GM18511 (cell line): ENCODE results near the gene FZD8.
"Not testable (repeated sequence)": the region's sequence is repeated elsewhere in the genome, so short reads cannot be mapped to it uniquely, and the experiment has no call there.

Source experiments
- ATAC-seq: cut with Tn5 transposase; IDR thresholded peaks from one replicate; pipeline ENCODE4 v1.9.1; 2021; ENCODE audit warnings: mild to moderate bottlenecking, moderate library complexity; ENCODE audit not compliant: unreplicated experiment

The FZD8 gene, protein sequence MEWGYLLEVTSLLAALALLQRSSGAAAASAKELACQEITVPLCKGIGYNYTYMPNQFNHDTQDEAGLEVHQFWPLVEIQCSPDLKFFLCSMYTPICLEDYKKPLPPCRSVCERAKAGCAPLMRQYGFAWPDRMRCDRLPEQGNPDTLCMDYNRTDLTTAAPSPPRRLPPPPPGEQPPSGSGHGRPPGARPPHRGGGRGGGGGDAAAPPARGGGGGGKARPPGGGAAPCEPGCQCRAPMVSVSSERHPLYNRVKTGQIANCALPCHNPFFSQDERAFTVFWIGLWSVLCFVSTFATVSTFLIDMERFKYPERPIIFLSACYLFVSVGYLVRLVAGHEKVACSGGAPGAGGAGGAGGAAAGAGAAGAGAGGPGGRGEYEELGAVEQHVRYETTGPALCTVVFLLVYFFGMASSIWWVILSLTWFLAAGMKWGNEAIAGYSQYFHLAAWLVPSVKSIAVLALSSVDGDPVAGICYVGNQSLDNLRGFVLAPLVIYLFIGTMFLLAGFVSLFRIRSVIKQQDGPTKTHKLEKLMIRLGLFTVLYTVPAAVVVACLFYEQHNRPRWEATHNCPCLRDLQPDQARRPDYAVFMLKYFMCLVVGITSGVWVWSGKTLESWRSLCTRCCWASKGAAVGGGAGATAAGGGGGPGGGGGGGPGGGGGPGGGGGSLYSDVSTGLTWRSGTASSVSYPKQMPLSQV

DNA sequence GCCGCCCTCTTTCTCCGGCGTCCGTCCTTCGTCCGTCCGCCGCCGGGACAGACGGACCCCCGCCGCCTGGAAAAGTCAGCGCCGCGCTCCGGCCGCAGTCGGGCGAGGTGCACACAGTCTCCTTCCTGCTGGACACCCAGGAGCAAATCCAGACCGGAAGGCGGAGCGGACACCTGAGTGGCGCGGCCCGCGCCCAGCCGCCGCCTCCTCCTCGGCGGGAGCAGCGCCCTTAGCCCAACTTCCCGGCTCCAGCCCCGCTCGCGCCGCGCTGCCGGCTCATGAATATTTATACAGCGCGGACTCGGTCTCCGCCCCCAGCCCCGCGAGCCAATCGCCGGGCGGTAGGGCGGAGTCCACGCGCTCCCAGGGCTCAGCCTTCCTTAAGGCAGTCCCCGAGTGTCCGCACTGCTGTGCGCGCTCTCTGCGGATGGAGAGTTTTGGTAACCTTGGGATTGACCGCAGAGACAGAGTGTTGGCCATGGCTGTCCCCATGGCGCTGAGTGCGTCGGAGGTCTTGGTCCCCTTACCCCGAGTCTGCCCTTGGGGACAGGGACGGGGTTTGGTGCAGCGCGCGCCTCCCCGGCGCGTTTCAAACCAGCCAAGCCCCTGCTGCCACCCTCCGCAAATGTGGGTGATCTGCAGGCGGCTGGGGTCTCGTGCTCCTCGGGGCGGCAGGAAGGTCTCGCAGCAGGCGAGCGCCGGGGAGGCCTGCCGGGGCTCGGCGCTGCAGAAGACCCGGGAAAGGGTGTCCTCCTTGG is at the start of gene FZD8:
Gene FZD8 (minus strand): TSS at position 262 of the 758 bp plus-strand sequence. CDS start 867 bp downstream, outside the sequence.
- peak; percentile 88 for ATAC-seq

DNA sequence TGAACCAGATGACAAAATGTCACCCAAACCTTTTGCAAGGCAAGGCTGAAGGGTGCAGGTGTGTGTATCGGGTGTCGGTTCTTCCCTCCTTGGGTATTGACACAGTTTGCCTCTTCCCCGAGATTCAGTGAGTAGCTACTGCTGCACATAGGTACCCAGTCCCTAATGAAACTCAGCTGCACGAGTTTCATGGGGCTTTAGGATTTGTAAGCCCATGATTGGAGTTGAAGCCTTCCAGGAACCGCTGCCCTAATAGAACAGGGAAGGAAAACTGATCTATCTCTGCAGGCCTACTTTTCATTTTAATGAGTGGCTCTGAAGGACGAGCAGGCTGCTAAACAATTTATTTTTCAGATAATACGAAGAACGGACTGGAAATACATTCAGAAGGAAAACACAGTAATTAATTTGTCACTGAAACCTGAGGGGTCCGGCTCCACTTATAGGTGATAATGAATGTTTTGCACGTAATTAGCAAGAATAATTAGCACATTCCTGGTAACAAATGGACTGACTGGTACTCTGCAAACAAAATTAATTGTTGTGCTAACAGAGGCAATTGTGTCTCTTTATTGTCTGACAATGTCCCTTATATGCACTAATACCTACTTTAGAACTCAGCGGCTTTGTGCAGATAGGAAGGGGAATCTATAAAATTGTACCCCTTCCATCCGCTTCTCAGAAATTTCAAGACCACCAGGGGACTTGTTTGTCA is 49.6 kb upstream of the FZD8 start:
- ATAC-seq, result no peak

DNA sequence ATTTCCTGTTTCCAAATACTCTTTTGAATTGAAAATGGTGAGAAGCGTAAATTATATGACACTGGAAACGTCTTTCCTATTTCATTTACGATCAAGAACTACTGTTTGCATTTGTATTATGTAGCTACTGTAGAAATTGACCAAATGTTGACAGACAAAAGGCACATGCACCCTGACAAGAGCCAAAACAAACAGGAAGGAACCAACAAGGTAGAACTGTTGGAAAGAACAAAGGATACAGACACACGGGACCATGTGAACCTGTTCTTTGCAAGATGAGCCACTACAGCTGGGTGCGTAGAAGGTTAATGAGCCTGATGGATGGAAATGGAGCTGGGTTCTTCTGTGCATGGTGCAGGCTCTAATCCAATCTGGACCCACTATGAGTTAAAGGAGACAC is 48.4 kb upstream of the FZD8 start:
- no peak for ATAC-seq

- ATAC-seq, result not testable (repeated sequence)
Measured at GRCh38 chr10:35685858-35686257, 43.8 kb upstream of the FZD8 start.

DNA sequence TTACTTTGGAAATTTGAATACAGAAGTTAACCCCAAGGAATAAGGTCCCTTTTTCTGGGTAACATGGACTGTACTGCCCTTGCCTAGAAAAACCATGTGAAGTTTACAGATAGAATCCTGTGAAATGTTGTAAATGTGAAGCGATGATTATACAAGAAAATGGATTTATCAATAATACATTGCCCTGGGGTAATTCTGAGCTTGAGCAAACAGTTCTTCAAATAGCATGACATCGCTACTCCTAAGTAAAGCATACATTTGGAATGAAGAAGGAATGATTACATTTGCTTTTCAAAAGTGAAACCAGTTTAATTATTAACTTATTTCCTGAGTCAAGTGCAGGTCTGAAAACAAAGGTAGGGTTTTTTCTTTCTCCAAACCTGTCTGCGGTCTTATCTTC is 43.3 kb upstream of the FZD8 start:
- ATAC-seq, result no peak

DNA sequence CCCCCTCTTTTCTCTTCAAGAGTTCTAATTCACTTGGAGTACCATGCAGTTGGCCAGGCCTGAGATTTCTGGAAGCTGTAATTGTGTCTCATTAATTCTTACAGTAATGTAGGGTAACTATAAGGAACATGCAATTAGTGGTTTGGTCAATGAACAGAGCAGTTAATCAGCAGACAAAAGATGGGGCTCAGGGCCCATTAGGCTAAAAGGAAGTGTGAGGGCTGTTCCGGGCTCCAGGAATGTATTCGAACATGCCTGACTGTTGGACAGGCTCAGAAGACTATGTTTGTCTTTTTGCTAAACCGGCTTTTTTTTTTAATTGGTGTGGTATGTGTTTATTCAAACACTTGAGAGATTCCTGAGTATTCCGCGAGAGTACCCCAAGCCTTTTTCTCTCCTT is 42.5 kb upstream of the FZD8 start:
- no peak for ATAC-seq

- ATAC-seq, result no peak
Measured at GRCh38 chr10:35675846-35676245, 33.8 kb upstream of the FZD8 start.

GRCh38 chr10:35674843-35675242 is 32.7 kb upstream of the FZD8 start:
- no peak for ATAC-seq

DNA sequence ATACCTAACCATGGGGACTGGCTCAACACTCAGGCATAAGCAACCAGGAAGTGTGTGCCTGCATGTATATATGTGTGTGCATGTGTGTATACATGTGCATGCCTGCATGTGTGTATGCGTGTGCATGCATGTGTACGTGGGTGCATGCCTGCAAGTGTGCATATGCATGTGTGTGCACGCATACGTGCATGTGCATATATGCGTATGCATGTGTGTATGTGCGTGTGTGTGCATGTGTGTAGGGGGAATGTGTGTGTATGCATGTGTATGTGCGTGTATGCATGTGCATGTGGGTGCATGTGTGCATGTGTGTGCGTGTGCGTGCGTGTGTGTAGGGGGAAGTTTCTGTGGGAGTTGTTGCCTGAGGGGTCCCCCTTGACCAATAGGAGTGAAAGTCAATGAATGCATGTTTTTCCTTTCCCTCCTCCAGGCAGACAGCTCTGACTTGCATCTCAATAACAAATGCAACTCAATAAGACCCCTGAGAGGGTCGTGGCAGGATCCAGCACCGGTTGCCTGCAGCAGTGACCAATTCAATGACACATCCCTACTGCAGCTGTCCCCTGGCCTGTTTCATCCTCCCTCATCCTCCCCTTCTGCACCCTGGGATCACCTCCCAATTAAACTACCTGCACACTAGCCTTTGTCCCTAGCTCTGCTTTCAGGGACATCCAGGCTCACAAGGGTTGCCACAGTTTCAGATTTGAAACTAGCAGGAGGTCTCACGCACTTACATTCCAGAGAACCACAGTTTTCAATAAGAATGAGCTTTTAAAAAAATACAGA is 27.0 kb upstream of the FZD8 start:
- no peak for ATAC-seq

- no peak for ATAC-seq
Measured at GRCh38 chr10:35667971-35668370, 25.9 kb upstream of the FZD8 start.

DNA sequence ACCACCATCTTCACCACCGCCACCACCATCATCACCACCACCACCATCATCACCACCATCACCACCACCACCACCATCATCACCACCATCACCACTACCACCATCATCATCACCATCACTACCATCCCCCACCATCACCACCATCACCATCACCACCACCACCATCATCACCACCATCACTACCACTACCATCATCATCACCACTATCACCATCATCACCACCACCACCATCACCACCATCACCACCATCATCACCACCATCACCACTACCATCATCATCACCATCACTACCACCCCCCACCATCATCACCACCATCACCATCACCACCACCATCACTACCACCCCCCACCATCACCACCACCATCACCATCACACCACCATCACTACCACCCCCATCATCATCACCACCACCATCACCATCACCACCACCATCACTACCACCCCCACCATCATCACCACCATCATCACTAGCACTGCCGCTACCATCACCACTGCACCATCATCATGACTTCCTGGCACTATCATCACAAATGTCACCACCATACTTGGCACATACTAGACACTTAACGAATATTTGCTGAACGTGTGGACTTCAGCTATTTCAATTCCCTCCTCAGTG is 25.3 kb upstream of the FZD8 start:
- ATAC-seq, result no peak

DNA sequence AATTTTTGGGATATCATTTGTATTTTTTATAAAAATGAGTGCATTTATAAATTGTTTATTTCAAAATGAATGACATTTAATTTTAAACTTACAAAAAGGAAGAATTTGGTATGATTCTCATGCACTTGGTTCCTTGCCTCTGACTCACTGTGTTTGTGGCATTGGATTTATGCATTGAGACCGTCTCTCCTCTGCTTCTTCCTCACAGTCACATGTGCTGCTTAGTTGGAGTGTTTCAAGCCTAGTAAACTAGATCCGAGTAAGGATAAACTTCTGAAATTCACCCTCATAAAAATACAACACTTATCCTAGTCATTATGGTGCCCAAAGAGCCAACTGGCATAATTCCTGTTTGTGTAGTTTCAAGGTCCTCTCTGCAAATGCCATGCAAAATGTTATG is 19.1 kb upstream of the FZD8 start:
- ATAC-seq, result no peak

- ATAC-seq, result no peak
Measured at GRCh38 chr10:35659456-35659855, 17.4 kb upstream of the FZD8 start.

GRCh38 chr10:35657621-35658020 is 15.5 kb upstream of the FZD8 start:
- ATAC-seq, result no peak

- no peak for ATAC-seq
Measured at GRCh38 chr10:35652824-35653223, 10.7 kb upstream of the FZD8 start.

DNA sequence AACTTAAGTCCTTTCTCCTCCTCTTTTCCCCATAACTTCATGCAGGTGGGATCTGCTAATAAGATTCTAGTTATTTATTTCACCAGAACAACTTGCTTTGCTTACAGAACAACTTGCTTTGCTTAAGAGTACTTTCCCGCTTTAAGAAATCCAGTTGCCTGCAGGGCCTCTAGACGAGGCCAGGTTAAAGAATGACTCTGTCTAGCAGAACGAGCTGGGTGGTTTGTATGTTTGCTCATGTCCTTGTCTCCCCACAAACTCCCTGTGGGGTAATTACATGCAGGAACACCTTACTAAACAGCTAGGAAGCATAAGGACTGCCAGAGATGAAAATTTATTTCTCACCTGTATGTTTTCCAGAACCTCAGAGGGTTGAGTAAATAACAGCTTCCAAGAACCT is 8.8 kb upstream of the FZD8 start:
- no peak for ATAC-seq

DNA sequence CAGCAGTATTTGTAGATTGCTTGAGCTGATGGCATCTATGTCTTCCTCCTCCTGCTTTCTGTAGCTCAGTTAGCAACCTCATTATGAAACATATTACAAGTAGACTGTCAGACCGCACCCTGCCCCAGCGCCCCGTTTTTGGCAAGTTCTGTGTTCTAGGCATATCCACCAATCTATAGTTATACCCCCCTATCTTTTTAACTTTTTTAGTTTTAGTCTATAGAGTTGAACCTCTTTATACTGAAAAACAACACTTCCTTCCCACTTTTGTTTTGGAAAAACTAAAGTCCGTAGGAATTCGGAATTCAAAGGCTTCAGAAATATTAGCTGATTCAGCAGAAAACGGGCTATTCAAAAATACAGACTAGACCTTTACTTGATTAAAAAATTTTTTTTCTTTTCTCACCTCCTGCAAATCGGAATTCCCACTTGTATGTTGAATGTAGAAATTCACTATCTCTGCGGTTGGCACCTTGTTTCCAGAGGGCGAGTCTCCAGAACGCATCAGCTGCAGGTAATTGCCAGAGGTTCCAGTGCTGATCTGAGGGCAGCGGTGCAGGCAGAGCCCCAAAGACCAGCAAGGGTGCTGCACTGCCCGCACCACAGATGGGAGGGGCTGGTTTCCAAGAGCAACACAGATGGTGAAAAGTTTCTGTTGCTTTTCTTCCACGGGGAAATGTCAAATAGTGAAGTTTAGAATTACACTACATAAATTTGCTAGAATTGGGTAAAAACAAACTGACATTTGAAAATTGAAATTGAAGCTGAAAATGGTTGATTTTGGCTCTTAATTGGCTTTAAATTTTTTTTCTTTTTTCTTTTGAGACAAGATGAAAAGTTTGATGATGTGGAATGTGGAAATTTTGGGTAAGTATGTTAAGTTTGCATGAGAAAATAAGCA is 2.2 kb upstream of the FZD8 start:
- no peak for ATAC-seq

- no peak for ATAC-seq
Measured at GRCh38 chr10:35643151-35644049, 1.3 kb upstream of the FZD8 start.
